IMR-90 (cell line): Measurements from ENCODE around the gene TPP1.

Experiments
- CEBPB ChIP-seq: IDR thresholded peaks from 2 replicates; pipeline ENCODE4 v1.6.1; 2012; ENCODE audit warnings: low read depth, low read length, improper control_type of control experiment
- CTCF ChIP-seq: conservative IDR thresholded peaks from 2 replicates; pipeline ENCODE4 v1.5.1; 2012; ENCODE audit warnings: mild to moderate bottlenecking, low read depth, low read length, improper control_type of control experiment
- FOS ChIP-seq: fragments of 150-350 bp; IDR thresholded peaks from 2 replicates; pipeline ENCODE4 v1.6.1; 2016; ENCODE audit warnings: low read depth, low read length
- MXI1 ChIP-seq: IDR thresholded peaks from 2 replicates; pipeline ENCODE4 v1.6.1; 2012; ENCODE audit warnings: low read depth, mild to moderate bottlenecking, low read length, moderate library complexity, borderline replicate concordance
- NFE2L2 ChIP-seq: fragments of 150-350 bp; IDR thresholded peaks from 2 replicates; pipeline ENCODE4 v1.6.1; 2016; ENCODE audit warnings: low read depth, mild to moderate bottlenecking, low read length
- POLR2A ChIP-seq: IDR thresholded peaks from 2 replicates; pipeline ENCODE4 v1.6.1; 2012; ENCODE audit warnings: mild to moderate bottlenecking, low read depth, low read length
- RAD21 ChIP-seq: IDR thresholded peaks from 2 replicates; pipeline ENCODE4 v1.6.1; 2012; ENCODE audit warnings: low read length, improper control_type of control experiment
- RCOR1 ChIP-seq: IDR thresholded peaks from 2 replicates; pipeline ENCODE4 v1.6.1; 2012; ENCODE audit warnings: mild to moderate bottlenecking, low read length, improper control_type of control experiment; ENCODE audit not compliant: insufficient replicate concordance
- RFX5 ChIP-seq: IDR thresholded peaks from 2 replicates; pipeline ENCODE4 v1.8.0; 2012; ENCODE audit warnings: low read depth, mild to moderate bottlenecking, low read length, moderate library complexity
- SMC3 ChIP-seq: fragments of 150-350 bp; IDR thresholded peaks from 2 replicates; pipeline ENCODE4 v1.6.1; 2016; ENCODE audit warnings: low read depth, mild to moderate bottlenecking, antibody characterized with exemption, low read length, moderate library complexity

GRCh38 chr11:6576471-6577373, 42.5 kb downstream of the TPP1 start:
- TF ChIP-seq CTCF (no peak), MXI1 (no peak), FOS (no peak), CEBPB (no peak), RFX5 (no peak), POLR2A (no peak), SMC3 (no peak), NFE2L2 (no peak), RAD21 (no peak), RCOR1 (no peak)
